Left renal cortex interstitium (tissue), 4 donors: Measurements from ENCODE around the gene POU6F1. TPM values are rescaled to one million over a fixed set of nuclear protein-coding genes. Genes with fewer than 3 reads are reported as not detected.

Source experiments
- DNase-seq, 4 donors: peaks; one replicate each; pipeline ENCODE4 v3.0.0-alpha.2; 2013; ENCODE audit warnings: low read depth in 4 of 4, low spot score in 2 of 4, missing footprints in 1 of 4
- polyA plus RNA-seq, 4 donors: library from polyadenylated mRNA; unstranded; fragments of 120-200 nt; gene quantifications; one replicate each; pipeline ENCODE4 v1.2.1, GENCODE V29; 2013; ENCODE audit not compliant: insufficient read length in 4 of 4

POU6F1 gene
- polyA plus RNA-seq, 4 donors: 6.2 to 13.4 (median 11.1) TPM

DNA sequence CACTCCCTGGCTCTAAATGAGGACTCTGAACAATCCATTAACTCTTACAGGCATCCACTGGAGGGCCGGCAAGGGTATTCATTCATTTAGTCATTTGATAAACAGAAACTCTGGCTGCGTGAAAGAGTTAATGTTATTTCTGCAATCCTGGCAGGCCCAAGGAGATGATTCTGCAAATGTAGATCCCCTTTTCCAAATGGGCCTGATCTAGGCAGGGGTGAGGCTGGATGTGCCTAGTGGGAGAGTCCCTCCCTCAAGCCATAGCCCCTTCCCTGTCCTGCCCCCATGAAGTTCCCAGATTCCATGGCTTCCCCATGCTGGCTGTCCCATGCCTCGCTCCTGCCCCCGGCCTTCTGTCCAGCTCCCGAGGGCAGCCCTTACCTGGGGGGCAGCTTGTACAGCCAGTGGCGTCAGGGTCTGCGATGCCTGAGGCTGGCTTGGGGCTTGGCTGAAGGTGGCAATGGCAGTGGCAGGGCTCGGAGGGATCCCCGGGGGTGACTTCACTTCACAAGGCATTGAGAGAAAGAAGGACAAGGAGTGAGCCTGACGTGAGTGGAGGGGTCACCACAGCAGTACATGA is 18.4 kb downstream of the POU6F1 start:
- DNase-seq: no peak

DNA sequence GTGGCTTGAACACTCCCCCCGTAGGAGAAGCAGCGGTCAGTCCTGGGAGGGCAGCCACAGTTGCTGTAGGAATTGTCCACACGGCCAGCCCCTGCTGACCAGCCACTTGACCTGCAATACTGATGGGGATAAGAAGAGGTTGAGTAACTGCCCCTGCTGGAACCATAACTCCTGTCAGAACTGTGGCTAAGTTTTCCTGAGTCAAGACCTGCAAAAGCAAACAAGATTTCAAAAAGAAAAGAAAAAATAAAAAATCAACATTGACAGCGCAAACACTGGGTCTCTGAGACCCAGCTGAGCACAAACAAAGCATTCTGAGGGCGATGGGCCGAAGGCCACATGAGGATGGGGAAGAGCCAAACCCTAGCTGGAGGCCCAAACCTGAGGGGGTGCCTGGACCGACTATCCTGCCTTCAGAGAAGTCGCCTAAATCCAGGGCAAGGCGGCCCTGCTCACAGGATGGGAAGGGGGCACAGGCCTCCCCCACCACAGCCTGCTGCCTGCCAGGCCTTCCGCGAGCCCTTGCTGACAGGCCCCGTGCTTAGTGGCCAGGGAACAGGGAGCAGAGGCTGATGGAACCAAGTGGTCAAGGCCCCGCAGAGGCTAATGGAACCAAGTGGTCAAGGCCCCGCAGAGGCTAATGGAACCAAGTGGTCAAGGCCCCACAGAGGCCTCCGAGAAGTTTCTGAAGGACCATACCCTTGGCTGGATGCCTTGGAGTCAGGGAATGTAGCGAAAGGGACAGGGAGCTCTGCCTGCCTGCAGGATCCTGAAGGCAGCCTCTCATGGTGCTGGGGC is 19.1 kb downstream of the POU6F1 start:
- no peak for DNase-seq

DNA sequence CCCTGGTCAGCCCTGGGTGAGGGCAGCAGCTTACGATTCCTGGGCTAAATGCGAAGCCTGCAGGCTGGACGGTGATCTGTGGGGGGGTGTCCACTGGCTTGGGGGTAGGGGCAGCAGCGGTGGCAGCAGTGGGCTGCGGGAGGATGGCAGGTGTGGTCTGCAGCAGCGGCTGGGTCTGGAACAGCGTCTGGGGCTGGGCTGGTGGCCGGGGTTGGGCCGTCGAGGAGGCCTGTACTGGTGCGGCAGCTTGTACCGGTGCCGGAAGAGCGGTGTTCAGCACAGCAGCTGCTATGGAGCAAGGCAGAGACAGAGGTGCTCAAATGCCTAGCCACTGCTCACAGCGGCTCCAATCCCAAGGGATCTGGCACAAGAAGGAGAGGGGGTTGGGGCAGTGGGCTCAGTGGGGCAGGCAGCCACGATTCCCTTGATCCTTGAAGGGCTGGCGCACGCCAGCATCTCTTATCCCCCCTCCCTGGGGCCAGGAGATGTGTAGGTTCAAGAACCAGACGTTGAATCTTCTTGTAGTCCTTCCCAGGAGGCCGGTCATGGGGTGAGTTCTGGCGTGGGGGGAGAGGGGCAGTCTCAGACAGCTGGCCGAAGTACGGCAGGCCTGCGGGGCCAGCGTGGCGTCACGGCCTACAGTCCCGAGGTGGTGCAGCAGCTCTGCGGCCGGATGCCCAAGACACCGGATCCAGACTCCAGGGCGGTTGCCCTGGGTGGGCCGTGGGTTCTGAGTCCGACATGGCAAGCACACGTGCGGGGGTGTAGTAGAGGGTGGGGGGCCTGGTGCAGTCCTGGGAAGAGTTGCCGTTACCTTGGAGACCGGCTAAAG is 19.9 kb downstream of the POU6F1 start:
- no peak for DNase-seq

DNA sequence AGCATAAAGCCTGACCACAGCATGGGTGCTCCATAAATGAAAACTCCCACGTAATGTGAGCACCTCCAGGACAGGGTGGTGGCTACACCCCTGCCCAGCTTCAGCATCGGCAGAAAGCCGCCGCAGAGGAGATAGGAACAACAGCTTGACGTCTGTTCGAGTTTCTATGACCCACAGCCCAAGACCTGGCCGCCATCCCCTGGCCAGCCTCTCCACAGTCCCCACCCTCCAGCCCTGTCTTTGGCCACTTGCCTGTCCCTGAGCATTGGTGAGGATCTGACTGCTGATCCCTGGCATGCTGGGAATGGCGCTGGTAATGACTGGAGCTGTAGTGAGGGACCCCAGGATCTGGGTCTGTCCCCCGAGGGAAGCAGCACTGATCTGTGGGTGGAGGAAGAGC is 21.3 kb downstream of the POU6F1 start:
- DNase-seq: no peak

DNA sequence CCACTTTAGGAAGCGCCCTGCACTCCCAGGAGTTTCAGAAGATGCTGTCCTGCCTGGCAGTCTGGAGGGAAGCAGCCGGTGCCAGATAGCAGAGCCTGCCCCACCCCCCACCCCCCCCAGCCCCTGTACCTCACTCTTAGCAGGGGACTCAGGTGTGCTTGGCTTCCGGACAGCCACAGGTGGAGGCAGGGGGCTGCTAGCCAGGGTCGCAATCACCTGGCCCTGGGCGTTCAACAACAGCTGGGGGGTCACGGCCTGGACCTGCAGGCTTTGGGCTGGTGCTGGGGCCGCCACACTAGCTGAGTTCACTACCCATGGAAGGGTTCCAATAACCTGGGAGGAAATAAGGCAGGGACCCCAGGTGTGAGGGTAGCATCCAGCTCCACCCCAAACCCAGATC is 22.0 kb downstream of the POU6F1 start:
- DNase-seq: no peak

DNA sequence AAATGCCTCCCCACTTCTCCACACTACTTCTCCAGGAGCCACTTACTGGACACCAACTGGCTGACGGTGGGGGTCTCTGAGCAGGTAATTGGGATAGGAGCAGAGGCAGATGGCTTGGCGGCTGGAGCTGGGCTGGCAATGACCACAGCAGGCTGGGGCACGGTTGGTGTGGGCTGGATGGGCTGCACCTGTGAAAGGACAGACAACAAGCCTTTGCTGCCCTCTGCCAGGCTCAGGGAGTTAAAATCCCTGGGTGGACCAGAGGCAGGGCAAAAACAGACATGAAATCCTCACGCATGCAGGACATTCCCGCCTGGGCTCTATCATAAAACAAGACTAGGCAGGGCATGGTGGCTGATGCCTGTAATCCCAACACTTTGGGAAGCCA is 25.6 kb downstream of the POU6F1 start:
- no peak for DNase-seq

DNA sequence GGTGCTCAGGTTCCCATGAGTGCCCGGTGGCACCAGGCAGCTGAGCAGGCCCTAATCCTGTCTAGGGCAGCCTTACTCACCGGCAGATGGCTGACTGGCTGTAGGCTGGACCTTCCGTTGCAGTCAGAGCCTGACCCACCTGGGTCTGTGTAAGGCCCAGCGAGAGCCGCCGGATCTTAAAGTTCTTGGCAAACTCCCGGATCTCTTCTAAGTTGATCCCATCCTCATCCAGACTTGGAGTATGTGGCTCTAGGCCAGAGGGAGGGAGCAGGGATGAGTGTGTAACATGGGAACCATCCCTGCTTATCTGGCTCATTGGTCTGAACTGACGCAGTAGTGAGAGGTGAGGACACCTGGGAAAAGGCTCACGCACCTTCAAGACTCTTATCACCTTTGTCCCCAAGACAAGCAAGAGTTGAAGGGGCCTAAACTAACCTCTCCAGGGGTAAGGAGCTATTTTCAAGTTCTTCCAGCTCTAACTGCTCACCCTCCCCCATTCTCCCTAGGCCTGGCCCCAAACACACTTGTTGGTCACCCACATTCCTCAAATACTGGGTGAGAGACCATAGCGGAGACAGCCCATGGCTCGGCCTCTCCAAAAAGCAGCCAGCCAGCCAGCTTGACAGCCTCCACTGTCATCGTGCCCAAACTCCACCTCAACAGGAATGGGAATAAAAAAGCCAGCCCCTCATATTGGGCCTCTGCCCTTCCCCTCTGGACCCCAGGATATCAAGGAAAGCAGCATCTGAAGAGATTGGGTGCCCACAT is 26.2 kb downstream of the POU6F1 start:
- no peak for DNase-seq

DNA sequence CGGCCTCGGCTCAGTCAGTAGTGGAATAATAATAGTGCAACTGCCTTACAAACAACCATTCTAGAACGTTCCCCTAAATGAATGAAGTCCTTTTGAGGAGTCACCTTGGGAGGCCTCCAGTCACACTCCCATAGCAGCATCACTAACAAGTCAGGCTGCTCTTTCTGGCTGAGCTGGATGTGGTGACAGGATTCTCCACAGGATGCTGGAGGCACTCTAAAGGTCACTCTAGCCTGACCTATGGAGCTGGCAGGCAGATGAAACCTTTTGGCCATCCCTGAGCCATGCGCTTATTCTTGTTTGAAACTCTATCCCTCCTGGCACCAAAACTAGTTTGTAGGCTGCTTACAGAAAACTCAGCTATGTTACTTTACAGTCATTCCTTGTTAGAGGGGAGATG is 27.0 kb downstream of the POU6F1 start:
- no peak for DNase-seq

DNA sequence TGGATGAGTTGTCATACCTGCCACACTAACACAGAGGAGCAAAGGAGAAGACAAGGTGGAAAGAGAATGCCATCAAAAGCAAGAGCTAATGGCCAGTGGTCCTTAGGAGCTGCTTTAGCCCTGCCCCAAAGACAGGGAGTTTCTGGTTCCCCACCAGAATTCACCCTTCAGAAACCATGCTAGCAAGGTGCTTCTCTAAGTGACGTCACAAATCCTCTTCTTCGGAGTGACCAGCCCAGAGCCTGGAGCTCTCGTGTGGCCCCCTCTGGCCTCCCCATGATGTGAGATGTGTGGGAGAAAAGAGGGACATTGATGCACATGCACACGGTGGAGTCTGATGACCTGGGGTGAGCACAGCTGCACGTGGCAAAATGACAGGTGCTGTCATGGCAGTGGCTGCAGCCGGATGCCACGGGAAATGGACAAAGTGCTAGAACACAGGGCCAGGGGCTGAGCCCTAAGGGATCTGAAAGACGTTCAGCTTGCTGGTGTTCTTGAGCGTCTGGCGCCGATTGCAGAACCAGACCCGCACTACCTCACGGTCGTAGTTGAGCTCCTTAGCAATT is 28.0 kb downstream of the POU6F1 start:
- DNase-seq: no peak

DNA sequence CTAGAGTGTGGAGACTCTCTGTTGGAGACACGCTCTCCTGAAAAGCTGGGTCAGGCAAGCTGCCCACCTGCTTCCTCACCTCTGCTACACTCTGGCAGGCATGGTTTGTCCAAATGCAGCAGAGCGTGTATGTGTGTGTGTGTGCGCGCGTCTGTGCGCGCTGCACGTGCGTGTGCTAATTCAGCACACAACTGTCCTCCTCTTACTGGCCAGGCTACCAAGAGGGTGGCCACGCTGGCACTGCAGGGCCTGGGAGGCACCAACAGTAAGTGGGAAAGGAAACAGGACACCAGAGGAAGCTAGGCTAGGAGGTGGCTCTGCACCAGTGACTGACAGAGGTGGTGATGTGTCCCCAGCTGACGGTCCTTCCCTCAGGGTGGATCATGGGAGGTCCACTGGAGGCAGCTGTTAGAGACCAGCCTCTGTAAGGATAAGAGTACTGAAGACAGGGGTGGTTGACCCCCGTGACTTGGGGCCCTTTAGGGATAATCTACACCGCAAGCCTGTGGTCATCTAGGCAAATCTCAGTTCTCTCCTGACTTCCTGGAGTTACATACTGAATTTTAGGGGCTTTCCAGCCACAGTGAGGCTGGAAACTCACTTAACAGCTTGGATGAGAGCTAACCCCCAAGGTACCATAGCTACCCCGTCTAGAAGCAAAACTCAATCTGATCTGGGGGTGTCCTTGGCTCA is 29.4 kb downstream of the POU6F1 start:
- DNase-seq: no peak

DNA sequence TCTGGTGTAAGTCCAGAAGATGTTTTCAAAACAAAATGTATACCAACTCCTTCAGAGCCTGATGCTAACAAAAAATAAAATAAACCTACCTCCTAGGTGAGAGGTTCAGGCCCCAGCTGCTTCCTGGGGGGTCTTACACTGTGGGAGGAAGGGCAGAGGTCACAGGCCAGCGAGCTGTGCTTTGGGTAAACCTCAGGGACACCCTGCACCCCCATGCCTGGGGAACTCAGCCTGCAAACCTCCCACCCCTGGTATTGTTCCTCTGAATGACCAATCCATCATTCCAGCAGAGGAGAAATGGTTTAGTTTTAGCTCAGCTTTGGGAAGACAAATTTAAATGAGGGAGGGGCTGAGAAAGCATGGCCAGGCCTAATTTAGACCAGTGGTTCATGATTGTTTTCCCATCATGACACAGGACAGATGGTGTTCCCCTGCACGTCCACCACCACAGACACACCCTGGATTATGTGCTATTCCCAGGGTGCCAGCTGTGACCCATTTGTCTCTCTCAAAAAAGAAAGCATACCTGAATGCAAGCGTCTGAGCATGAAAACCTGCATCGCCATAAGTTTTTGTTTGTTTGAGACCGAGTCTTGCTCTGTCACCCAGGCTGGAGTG is 30.4 kb downstream of the POU6F1 start:
- no peak for DNase-seq

DNA sequence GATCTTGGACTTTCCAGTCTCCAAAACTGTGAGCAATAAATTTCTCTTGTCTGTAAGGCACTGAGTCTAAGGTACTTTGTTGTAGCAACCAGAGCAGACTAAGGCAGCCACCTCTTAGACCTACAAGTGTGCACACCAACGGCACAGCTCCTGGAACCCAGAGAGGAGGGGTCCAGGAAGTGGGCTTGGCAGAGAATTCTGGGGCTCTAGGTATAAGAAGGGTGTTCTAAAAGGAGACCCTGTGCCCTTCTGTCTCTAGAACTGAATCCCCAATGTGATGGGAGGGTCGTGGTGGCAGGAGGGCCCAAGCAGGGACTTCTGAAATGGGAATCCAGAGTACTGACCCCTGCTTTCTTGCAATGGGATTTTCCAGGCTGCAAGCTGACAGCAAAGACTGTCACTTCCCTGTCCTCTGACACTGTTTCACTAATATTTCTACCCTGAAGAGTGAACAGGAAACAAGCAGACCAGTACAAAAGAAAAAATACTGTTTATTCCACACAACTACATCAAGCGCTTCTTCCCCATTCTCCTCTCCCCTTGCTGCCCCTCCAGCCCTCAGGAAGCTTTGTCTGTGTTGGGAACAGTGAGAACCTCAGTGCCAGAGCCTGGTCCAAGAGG is 31.3 kb downstream of the POU6F1 start:
- DNase-seq: no peak

DNA sequence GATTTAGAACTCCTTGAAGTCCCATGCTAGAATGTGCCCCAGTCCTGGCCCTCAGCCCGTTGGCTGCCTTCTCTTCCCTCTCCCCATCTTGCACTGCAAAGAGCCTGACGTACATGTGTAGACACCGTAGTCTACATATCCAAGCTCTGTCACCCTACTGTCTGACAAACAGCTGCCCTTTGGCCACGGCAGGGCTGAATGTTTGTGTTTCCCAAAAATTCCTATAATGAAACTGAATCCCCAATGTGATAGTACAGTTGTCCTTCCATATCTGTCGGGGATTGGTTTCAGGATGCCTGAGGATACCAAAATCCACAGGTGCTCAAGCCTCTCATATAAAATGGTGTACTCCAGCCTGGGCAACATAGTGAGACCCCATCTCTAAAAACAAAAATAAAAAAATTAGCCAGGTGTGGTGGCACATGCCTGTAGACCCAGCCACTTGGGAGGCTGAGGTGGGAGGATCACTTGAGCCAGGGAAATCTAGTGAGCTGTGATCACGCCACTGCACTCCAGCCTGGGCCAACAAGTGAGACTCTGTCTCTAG is 32.6 kb downstream of the POU6F1 start:
- DNase-seq: no peak

DNA sequence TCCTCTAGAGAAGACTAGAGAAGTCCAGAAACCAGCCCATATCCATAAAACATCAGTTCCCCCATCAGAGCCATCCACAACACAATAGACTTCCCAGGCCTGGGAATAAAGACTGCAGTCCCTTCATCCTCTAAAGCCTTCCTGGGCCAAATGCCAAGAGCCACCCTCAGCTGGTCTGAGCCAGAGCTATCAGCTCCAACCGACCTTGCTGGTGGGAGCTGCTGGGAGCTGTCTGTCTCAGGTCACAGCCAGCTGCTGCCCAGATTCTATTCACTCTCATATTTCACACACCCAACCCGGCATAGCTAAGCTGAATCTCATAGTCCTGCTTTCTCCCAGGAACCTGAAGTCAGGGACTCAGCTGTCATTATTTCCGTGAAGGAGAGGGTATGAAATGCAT is 34.0 kb downstream of the POU6F1 start:
- DNase-seq: peak in 1 of 4 donors; percentile 64

DNA sequence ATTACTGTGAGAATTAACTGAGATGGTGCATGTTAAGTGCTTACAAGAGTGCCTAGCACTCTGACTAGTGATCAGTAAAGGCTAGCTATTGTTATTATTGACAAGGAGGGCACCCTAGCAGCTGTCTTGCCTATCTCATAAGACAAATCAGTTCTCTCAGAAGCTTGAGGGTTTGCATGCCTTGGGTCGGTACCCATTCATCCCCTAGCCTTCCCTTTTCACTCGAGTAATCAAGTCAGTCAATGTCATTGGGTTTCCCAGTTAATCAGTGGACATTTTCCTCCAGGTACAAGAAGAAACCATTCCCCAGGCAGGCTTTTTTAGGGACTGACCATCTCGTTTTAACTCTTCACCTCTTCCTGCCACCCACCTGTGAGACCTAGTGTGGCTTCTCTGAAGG is 34.5 kb downstream of the POU6F1 start:
- DNase-seq: no peak

DNA sequence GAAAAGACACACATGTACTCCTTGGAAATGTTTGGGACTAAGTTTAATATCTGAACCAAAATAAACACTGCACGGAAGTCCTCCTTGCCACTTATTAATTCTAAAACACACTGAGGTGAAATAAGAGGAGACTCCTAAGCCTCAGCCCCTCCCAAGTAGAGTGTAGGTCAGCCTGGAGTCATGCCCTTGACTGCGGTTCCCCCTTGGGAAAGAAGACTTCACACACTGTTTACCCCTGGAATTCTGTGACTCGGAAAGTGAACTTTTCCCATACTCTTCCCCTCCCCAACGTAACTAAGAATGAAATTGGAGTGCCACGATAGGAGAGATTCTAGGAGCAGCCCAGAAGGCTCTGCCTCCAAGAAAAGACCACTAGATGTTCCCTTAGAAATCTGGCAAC is 36.3 kb downstream of the POU6F1 start:
- no peak for DNase-seq

DNA sequence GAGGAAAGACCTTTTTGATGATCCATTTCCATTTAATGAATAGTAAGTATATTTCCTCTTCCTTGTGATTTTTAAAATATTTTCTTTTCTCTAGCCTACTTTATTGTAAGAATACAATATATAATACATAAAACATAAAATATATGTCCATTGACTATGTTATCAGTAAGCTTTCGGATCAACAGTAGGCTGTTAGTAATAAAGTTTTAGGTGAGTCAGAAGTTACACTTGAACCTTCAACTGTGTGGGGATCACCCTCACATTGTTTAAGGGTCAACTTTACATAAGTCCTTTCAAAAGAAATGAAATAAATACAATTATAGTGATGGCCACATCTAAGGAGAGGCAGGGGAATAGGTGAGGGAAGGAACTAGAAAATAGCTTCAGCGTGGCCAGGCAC is 40.0 kb downstream of the POU6F1 start:
- DNase-seq: no peak

DNA sequence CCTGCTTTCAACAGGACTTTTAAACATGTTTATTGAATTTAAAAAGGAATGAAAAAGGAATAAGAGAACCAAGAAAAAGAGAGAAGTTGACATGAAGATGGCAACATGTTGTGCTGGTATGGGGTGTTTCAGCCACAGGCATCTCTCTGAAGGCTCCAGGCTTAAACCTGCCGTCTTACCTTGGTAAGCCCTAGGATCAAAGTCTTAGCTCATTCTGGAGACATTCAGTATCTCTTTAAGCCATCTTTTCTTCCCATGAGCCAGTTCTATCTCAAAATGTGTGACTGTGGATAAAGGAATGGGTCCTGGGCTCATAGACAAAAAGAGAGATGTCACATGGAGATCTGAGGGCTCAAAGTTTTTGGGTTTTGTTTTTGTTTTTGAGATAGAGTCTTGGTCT is 43.4 kb downstream of the POU6F1 start:
- no peak for DNase-seq
